Neuronal stem cell (in vitro differentiated cells): ENCODE results near the gene PCGF5.

ENCODE experiments used
- DNase-seq: peaks from one replicate; pipeline ENCODE4 v3.0.0-alpha.2; 2013; ENCODE audit warnings: low spot score
- H2AFZ ChIP-seq: one replicate; pipeline ENCODE4 v1.6.1; 2013; ENCODE audit warnings: mild to moderate bottlenecking, low read length, inconsistent platforms
- H2AK5ac ChIP-seq: 2 replicates; pipeline ENCODE4 v1.6.1; 2013; ENCODE audit warnings: low read depth, mild to moderate bottlenecking, inconsistent platforms, low read length, moderate library complexity, mixed read lengths
- H2BK120ac ChIP-seq: 2 replicates; pipeline ENCODE4 v1.6.1; 2013; ENCODE audit warnings: low read depth, mild to moderate bottlenecking, inconsistent platforms, low read length, moderate library complexity, mixed read lengths
- H2BK12ac ChIP-seq: one replicate; pipeline ENCODE4 v1.6.1; 2013; ENCODE audit warnings: low read length, inconsistent platforms
- H2BK15ac ChIP-seq: 2 replicates; pipeline ENCODE4 v1.6.1; 2013; ENCODE audit warnings: mild to moderate bottlenecking, low read length, inconsistent platforms, mixed read lengths
- H2BK5ac ChIP-seq: one replicate; pipeline ENCODE4 v1.6.1; 2013; ENCODE audit warnings: inconsistent platforms, mild to moderate bottlenecking, low read length, moderate library complexity
- H3K14ac ChIP-seq: one replicate; pipeline ENCODE4 v1.6.1; 2013; ENCODE audit warnings: low read length, inconsistent platforms
- H3K18ac ChIP-seq: 2 replicates; pipeline ENCODE4 v1.6.1; 2013; ENCODE audit warnings: low read length, inconsistent platforms
- H3K23ac ChIP-seq: 2 replicates; pipeline ENCODE4 v1.6.1; 2013; ENCODE audit warnings: low read depth, mild to moderate bottlenecking, mixed read lengths, low read length, inconsistent platforms; ENCODE audit not compliant: poor library complexity
- H3K27ac ChIP-seq: replicated peaks from 3 replicates; pipeline ENCODE4 v1.5.1; 2013; ENCODE audit warnings: low read length, inconsistent platforms
- H3K27me3 ChIP-seq, 3 experiments: 2 replicates each; pipeline ENCODE4 v1.6.1; 2013; ENCODE audit warnings: low read length in 3 of 3, mild to moderate bottlenecking in 2 of 3, inconsistent platforms in 1 of 3, low read depth in 1 of 3, mixed read lengths in 1 of 3, moderate library complexity in 1 of 3; ENCODE audit not compliant: control insufficient read depth in 3 of 3, insufficient read depth in 3 of 3
- H3K36me3 ChIP-seq, 2 donors: replicated peaks in 1 of 2; 2 replicates each; pipeline ENCODE4 v1.6.1; 2013; ENCODE audit warnings: low read length in 2 of 2; ENCODE audit not compliant: control insufficient read depth in 2 of 2, insufficient read depth in 2 of 2
- H3K4ac ChIP-seq: 2 replicates; pipeline ENCODE4 v1.6.1; 2013; ENCODE audit warnings: inconsistent platforms, mild to moderate bottlenecking, low read length, moderate library complexity
- H3K4me1 ChIP-seq, 2 donors: 1 replicate in 1 of 2; 2 replicates in 1 of 2; pipeline ENCODE4 v1.6.1; 2013; ENCODE audit warnings: low read length in 2 of 2, low read depth in 1 of 2; ENCODE audit not compliant: control insufficient read depth in 2 of 2, insufficient read depth in 1 of 2
- H3K4me2 ChIP-seq: one replicate; pipeline ENCODE4 v1.6.1; 2013; ENCODE audit warnings: mild to moderate bottlenecking, low read length, inconsistent platforms; ENCODE audit not compliant: insufficient read depth, poor library complexity, severe bottlenecking
- H3K4me3 ChIP-seq, 2 donors: 2 replicates each; pipeline ENCODE4 v1.5.1; 2013; ENCODE audit warnings: low read length in 2 of 2, mild to moderate bottlenecking in 2 of 2, inconsistent platforms in 1 of 2, moderate library complexity in 1 of 2
- H3K79me1 ChIP-seq: one replicate; pipeline ENCODE4 v1.6.1; 2013; ENCODE audit warnings: low read depth, mild to moderate bottlenecking, inconsistent platforms, low read length, moderate library complexity
- H3K9ac ChIP-seq: one replicate; pipeline ENCODE4 v1.6.1; 2013; ENCODE audit warnings: mild to moderate bottlenecking, low read depth, low read length, inconsistent platforms; ENCODE audit not compliant: poor library complexity
- H3K9me3 ChIP-seq, 2 donors: replicated peaks in 1 of 2; 2 replicates each; pipeline versions ENCODE3 to v1.6.1; 2013; ENCODE audit warnings: low read length in 2 of 2, mild to moderate bottlenecking in 2 of 2, inconsistent platforms in 1 of 2, low read depth in 1 of 2, mixed read lengths in 1 of 2, moderate library complexity in 1 of 2; ENCODE audit not compliant: control insufficient read depth in 2 of 2, insufficient read depth in 1 of 2
- H4K8ac ChIP-seq: one replicate; pipeline ENCODE4 v1.6.1; 2013; ENCODE audit warnings: low read depth, mild to moderate bottlenecking, inconsistent platforms, low read length, moderate library complexity
- H4K91ac ChIP-seq: one replicate; pipeline ENCODE4 v1.6.1; 2013; ENCODE audit warnings: low read length, low read depth, mild to moderate bottlenecking, inconsistent platforms; ENCODE audit not compliant: poor library complexity
- WGBS, 2 donors: extraction: QIAGEN DNeasy Blood & Tissue Kit; methylation state at CpG; one replicate each; pipeline ENCODE4 v1.1.7; 2013; ENCODE audit warnings: missing lambda C conversion rate in 2 of 2, mixed read lengths in 1 of 2; ENCODE audit not compliant: insufficient read length in 2 of 2, insufficient replicate concordance in 1 of 2; ENCODE audit errors: extremely low coverage in 2 of 2; 5-methylcytosine and 5-hydroxymethylcytosine counted together

PCGF5 gene

DNA sequence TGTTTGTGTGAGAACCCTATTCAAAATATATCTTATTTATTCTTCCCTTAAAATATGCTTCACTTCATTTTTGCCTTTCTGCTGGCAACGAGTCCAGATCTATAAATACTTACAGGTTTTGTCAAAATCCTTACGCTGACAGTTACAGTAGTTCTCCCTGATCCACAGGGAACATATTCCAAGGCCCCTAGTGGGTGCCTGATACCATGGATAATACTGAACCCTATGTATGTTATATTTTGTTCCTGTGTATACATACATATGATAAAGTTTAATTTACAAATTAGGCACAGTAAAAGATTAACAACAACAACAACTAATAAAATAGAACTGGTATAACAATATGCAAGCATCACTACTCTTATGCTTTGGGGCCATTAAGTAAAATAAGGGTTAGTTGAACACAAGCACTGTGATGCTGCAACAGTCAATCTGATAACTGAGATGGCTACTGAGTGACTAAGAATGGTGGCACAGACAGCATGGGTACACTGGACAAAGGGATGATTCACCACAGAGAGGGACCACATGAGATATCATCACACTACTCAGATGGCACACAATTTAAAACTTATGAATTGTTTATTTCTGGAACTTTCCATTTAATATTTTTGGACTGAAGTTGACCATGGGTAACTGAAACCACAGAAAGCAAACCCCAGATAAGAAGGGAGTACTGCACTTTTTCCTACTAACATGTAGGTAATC lies 29.4 kb upstream of the PCGF5 start:
- no CpG with 5 or more reads among the region's 2 CpGs for WGBS, 2 donors
- Histone ChIP-seq H3K36me3 (no peaks in the 10 kb centered on the region), H3K9me3 (peaks cover 0 to 4% of the 10 kb centered on the region in 2 donors), H3K9ac (no peak overlapping the region), H3K27ac (no peak overlapping the region), H2BK5ac (no peak overlapping the region), H3K4me2 (no peak overlapping the region), H2AFZ (no peak overlapping the region), H2BK12ac (no peak overlapping the region), H3K27me3 (no peaks in the 10 kb centered on the region), H3K18ac (no peak overlapping the region), H3K4ac (no peak overlapping the region), H3K4me3 (no peak overlapping the region), H4K91ac (no peak overlapping the region), H3K23ac (no peak overlapping the region), H4K8ac (no peak overlapping the region), H2AK5ac (no peak overlapping the region), H2BK120ac (no peak overlapping the region), H3K14ac (no peak overlapping the region), H3K4me1 (no peaks in the 10 kb centered on the region), H3K79me1 (no peaks in the 10 kb centered on the region), H2BK15ac (no peak overlapping the region)
- no peak for DNase-seq

DNA sequence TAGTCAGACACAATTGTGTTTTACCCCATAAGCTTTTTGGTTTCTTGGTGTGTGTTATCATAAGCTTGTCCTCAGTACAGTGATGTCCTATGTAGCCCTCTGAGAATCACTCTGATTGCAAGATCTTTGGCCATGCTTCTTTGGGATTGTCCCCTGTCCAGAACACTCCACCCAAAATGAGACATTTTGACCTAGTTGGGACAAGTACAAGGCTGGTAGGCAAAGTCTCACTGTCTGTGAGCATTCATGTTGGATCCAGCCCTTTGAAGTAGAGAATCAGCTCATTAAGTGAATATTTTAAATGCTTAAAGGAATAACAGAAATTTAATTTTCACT lies 28.9 kb upstream of the PCGF5 start:
- Histone ChIP-seq H3K36me3 (no peaks in the 10 kb centered on the region), H3K79me1 (no peaks in the 10 kb centered on the region), H3K4me2 (no peak overlapping the region), H3K14ac (no peak overlapping the region), H3K4me1 (no peaks in the 10 kb centered on the region), H4K91ac (no peak overlapping the region), H3K9me3 (peaks cover 0 to 4% of the 10 kb centered on the region in 2 donors), H2BK5ac (no peak overlapping the region), H3K4me3 (no peak overlapping the region), H3K27ac (no peak overlapping the region), H4K8ac (no peak overlapping the region), H3K23ac (no peak overlapping the region), H2BK120ac (no peak overlapping the region), H2BK12ac (no peak overlapping the region), H3K4ac (no peak overlapping the region), H2AFZ (no peak overlapping the region), H3K9ac (no peak overlapping the region), H2AK5ac (no peak overlapping the region), H3K18ac (no peak overlapping the region), H2BK15ac (no peak overlapping the region), H3K27me3 (no peaks in the 10 kb centered on the region)
- no peak for DNase-seq

DNA sequence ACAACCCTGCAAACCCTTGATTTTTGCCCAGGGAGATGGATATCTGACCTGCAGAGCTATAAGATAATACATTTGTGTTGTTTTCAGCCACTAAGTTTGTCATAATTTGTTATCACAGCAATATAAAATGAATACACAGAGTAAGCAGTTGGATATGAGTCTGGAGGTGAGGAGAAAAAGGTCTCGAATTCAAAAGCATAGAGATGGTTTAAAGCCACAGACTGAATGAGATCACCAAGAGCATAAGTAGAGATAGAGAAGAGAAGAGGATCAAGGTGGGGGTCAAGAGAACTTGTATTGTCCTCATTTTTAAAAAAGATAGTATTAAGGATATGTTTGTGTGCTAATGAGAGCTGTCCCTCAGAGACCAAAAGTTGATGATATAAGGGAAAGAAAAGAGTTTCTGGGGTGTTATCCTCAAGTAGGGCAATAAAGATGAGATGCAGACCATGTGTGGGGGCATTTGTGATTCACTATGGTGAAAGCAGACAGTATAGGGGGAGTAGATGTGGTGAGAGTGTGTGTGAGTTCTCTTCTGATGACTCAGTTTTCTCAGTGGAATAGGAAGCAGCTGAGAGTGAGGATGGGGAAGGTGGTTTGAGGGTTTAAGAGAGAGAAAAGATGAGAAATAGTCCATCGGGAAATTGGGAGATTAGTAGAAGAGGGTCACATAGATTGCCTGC lies 25.8 kb upstream of the PCGF5 start:
- no peak overlapping the region for H2BK15ac ChIP-seq
- H3K9ac ChIP-seq = no peak overlapping the region
- H3K23ac ChIP-seq = no peak overlapping the region
- no peak overlapping the region for H3K14ac ChIP-seq
- no peak overlapping the region for H2AK5ac ChIP-seq
- H3K27me3 ChIP-seq = no peaks in the 10 kb centered on the region
- H3K4ac ChIP-seq = no peak overlapping the region
- no peak for DNase-seq
- H2BK12ac ChIP-seq = no peak overlapping the region
- no peak overlapping the region for H3K4me2 ChIP-seq
- peaks cover 0 to 10% of the 10 kb centered on the region in 2 donors for H3K9me3 ChIP-seq
- H3K36me3 ChIP-seq = no peaks in the 10 kb centered on the region
- H3K4me3 ChIP-seq = no peak overlapping the region
- no peak overlapping the region for H3K27ac ChIP-seq
- no peak overlapping the region for H2BK120ac ChIP-seq
- H3K18ac ChIP-seq = no peak overlapping the region
- WGBS, 2 donors = 100% methylated on average over 1 of the region's 2 CpGs; no CpG with 5 or more reads in 1 of the 2 donors
- peaks cover 0 to 4% of the 10 kb centered on the region in 2 donors for H3K4me1 ChIP-seq
- H2AFZ ChIP-seq = no peak overlapping the region
- H4K8ac ChIP-seq = no peak overlapping the region
- H2BK5ac ChIP-seq = no peak overlapping the region
- H3K79me1 ChIP-seq = no peaks in the 10 kb centered on the region
- no peak overlapping the region for H4K91ac ChIP-seq

GRCh38 chr10:91196268-91197048 lies 24.0 kb upstream of the PCGF5 start:
- no peak overlapping the region for H2BK15ac ChIP-seq
- H3K27me3 ChIP-seq = no peaks in the 10 kb centered on the region
- H3K36me3 ChIP-seq = no peaks in the 10 kb centered on the region
- H3K4me1 ChIP-seq = peaks cover 0 to 4% of the 10 kb centered on the region in 2 donors
- H3K9me3 ChIP-seq = peaks cover 0 to 10% of the 10 kb centered on the region in 2 donors
- H2AFZ ChIP-seq = no peak overlapping the region
- no peak overlapping the region for H4K8ac ChIP-seq
- no peak overlapping the region for H3K23ac ChIP-seq
- H2BK120ac ChIP-seq = no peak overlapping the region
- no peak overlapping the region for H2AK5ac ChIP-seq
- no CpG with 5 or more reads among the region's 2 CpGs for WGBS, 2 donors
- H3K4me2 ChIP-seq = no peak overlapping the region
- no peak overlapping the region for H4K91ac ChIP-seq
- H3K9ac ChIP-seq = no peak overlapping the region
- no peak overlapping the region for H3K14ac ChIP-seq
- no peak overlapping the region for H3K27ac ChIP-seq
- no peak overlapping the region for H2BK12ac ChIP-seq
- no peak overlapping the region for H3K4me3 ChIP-seq
- H3K79me1 ChIP-seq = no peaks in the 10 kb centered on the region
- no peak overlapping the region for H2BK5ac ChIP-seq
- no peak for DNase-seq
- no peak overlapping the region for H3K4ac ChIP-seq
- no peak overlapping the region for H3K18ac ChIP-seq
